Activated B cell treated with CpG ODN at 0.5 μM for 24 hours (primary cell): ENCODE results near the gene TXK. TPM values are rescaled to one million over a fixed set of nuclear protein-coding genes. Genes with fewer than 3 reads are reported as not detected.

ENCODE experiments used
- ATAC-seq: fragments of 200-7000 bp; cut with Tn5 transposase; one replicate; pipeline ENCODE4 v1.10.0; 2021; ENCODE audit warnings: low read depth, mild to moderate bottlenecking, moderate library complexity
- CTCF ChIA-PET: fragments of 350-600 bp; sonication (Branson Sonifier 250); formaldehyde crosslinking; loops from one replicate; lab custom pipeline; 2021; ENCODE audit warnings: antibody characterized with exemption; lab: Charles Lee
- POLR2A ChIA-PET: fragments of 350-600 bp; sonication (Branson Sonifier 250); formaldehyde crosslinking; loops from one replicate; lab custom pipeline; 2021; ENCODE audit warnings: antibody characterized with exemption; lab: Charles Lee
- DNase-seq: peaks from one replicate; pipeline ENCODE4 v3.0.0; 2022
- H3K27ac Mint-ChIP-seq: one replicate; pipeline ENCODE4 v1.8.0; 2020; ENCODE audit warnings: mixed read lengths
- H3K27me3 Mint-ChIP-seq: one replicate; pipeline ENCODE4 v1.8.0; 2021; ENCODE audit warnings: mixed read lengths
- H3K36me3 Mint-ChIP-seq: one replicate; pipeline ENCODE4 v1.8.0; 2021; ENCODE audit warnings: low read depth, mixed read lengths
- H3K4me1 Mint-ChIP-seq: one replicate; pipeline ENCODE4 v1.8.0; 2021; ENCODE audit warnings: mixed read lengths
- H3K4me3 Mint-ChIP-seq: one replicate; pipeline ENCODE4 v1.8.0; 2020; ENCODE audit warnings: mild to moderate bottlenecking, mixed read lengths
- H3K9me3 Mint-ChIP-seq: one replicate; pipeline ENCODE4 v1.8.0; 2020; ENCODE audit warnings: mixed read lengths
- intact Hi-C: fragments of 100-400 bp; cut with micrococcal nuclease; formaldehyde crosslinking; loops from one replicate; pipeline ENCODE4 v1.15.1; 2024
- total RNA-seq: library from RNA; stranded (reverse); gene quantifications from 2 replicates; pipeline ENCODE4 v1.2.3, GENCODE V29; 2022
- TF ChIP-seq, protein P1 (sequence below): fragments of 200-600 bp; IDR thresholded peaks from one replicate; pipeline ENCODE4 v1.8.0; 2022; ENCODE audit warnings: antibody characterized with exemption, mild to moderate bottlenecking

The TXK gene
- total RNA-seq, result 0.98 and 1.7 TPM in 2 replicates

DNA sequence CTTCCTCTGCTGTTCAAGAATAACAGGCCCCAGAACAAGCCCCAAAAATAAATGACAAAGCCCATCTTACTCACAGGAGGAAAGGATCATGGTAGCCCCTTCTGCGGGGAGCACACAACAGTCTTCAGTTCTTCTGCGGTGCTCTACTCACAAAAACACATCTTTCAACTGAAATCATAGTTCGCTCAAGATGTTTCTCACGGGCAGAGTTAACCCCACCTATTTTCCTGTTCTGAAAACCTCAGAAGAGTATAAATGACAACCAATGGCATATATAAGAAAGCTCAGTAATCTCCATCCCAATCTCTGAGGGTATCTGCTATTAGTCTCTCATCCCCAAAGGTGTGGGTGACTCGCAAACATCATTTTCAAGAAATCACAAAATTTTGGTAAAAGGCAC is at the start of gene TXK:
Gene TXK, minus strand, starts transcription at position 170 of the 400 bp plus-strand sequence. Its CDS starts 80 bp downstream, at position 90.
- no peaks in the 10 kb centered on the region for H3K9me3 Mint-ChIP-seq
- ATAC-seq, result no peak
- ChIA-PET CTCF (no interaction called here), POLR2A (no interaction called here)
- TF ChIP-seq, protein P1, sequence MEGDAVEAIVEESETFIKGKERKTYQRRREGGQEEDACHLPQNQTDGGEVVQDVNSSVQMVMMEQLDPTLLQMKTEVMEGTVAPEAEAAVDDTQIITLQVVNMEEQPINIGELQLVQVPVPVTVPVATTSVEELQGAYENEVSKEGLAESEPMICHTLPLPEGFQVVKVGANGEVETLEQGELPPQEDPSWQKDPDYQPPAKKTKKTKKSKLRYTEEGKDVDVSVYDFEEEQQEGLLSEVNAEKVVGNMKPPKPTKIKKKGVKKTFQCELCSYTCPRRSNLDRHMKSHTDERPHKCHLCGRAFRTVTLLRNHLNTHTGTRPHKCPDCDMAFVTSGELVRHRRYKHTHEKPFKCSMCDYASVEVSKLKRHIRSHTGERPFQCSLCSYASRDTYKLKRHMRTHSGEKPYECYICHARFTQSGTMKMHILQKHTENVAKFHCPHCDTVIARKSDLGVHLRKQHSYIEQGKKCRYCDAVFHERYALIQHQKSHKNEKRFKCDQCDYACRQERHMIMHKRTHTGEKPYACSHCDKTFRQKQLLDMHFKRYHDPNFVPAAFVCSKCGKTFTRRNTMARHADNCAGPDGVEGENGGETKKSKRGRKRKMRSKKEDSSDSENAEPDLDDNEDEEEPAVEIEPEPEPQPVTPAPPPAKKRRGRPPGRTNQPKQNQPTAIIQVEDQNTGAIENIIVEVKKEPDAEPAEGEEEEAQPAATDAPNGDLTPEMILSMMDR, result no peak
- intact Hi-C loops, result no loop called here
- H3K27me3 Mint-ChIP-seq, result no peaks in the 10 kb centered on the region
- peaks cover 16% of the 10 kb centered on the region for H3K4me1 Mint-ChIP-seq
- no peak within 1 kb of the TSS for H3K27ac Mint-ChIP-seq
- peaks cover 36% of the 10 kb centered on the region for H3K36me3 Mint-ChIP-seq
- H3K4me3 Mint-ChIP-seq, result no peak within 1 kb of the TSS
- DNase-seq, result no peak

DNA sequence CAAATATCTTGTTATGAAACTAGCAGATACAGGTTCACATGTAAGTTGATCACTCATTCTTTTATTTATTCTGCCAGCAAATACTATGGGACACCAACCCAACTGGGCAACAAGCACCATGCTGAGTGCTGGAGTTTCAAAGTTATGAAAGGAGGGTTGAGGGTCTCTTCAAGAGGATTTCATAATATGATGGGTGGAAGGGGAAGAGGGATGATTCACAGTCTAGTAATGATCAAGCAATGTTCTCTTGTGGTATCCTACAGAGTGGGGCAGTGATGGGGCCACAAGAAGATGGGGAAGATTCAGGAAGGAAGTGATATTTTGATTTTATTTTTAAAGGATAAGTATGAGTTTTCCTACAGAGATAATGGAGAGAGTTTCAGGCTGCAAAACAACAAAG is 46.2 kb upstream of the TXK start:
- Mint-ChIP-seq H3K36me3 (peaks cover 6% of the 10 kb centered on the region), H3K27me3 (no peaks in the 10 kb centered on the region), H3K9me3 (no peaks in the 10 kb centered on the region), H3K4me3 (no peak overlapping the region), H3K4me1 (peaks cover 10% of the 10 kb centered on the region), H3K27ac (no peak overlapping the region)
- POLR2A ChIA-PET, result no interaction called here
- ATAC-seq (no peak), DNase-seq (no peak)
- CTCF ChIA-PET, result no interaction called here
- intact Hi-C loops, result no loop called here
- TF ChIP-seq, protein P1, result no peak

DNA sequence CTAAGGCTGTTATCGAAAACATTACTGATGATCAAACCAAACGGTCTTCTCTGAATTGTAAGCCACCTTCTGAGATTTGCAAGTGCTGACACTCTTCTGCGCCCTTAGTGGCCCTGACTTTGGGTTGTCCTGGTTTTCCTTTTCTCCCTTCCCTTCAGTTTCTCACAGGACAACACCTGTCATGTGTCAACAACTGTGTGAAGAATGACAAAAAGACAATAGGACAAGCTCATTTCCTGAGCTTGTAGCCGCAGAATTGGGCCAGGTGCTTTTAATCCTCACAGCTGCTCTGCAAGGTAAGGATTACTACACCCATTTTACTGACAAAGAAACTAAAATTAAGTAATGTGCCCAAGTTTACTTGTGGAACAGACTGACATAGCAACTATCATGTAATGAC is 44.9 kb upstream of the TXK start:
- ChIA-PET CTCF (no interaction called here), POLR2A (no interaction called here)
- peaks cover 11% of the 10 kb centered on the region for H3K36me3 Mint-ChIP-seq
- intact Hi-C loops, result no loop called here
- ATAC-seq (no peak), DNase-seq (no peak)
- H3K27me3 Mint-ChIP-seq, result no peaks in the 10 kb centered on the region
- no peaks in the 10 kb centered on the region for H3K9me3 Mint-ChIP-seq
- no peak overlapping the region for H3K27ac Mint-ChIP-seq
- H3K4me3 Mint-ChIP-seq, result no peak overlapping the region
- H3K4me1 Mint-ChIP-seq, result peaks cover 10% of the 10 kb centered on the region
- TF ChIP-seq, protein P1, result no peak

DNA sequence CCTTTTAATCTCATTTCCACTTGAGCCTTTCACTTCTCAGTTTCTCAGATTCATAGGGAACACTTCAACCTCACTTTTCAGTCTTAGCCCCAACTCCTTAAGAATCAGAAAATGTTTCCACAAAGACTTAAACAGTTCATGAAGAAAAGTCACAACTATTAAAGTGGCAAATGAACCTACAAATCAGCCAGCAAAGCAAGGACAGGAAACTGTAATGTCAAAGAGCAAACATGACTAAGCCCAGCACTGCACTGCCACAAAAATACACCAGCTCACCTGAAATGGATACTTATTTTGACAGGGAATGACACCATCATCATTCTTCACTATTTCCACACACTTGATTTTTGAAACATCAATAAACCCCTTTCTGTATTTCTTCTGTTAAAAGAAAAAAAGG is 41.8 kb upstream of the TXK start:
- Mint-ChIP-seq H3K27me3 (no peaks in the 10 kb centered on the region), H3K27ac (no peak overlapping the region), H3K4me3 (no peak overlapping the region), H3K9me3 (no peaks in the 10 kb centered on the region), H3K36me3 (peaks cover 14% of the 10 kb centered on the region), H3K4me1 (peaks cover 17% of the 10 kb centered on the region)
- TF ChIP-seq, protein P1, result no peak
- ChIA-PET CTCF (no interaction called here), POLR2A (no interaction called here)
- DNase-seq (no peak), ATAC-seq (no peak)
- intact Hi-C loops, result no loop called here

DNA sequence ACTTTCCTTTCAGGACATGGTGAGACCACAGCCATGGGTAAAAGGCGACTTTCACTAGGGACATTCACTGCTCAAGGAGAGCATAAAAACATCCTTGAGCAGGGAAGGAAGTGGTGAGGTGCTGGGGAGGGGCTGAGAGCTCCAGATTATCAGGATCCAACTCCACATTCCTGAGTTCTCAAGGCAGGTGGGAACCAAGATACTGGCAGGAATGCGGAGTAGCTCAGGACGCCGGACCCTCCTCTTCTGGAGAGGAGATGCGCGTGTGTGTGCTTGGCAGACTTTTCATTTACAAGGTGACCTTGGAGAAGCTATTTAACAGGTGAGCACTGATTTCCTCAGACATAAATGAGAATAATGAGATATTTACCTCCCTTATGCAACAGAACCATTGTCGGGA is 41.3 kb upstream of the TXK start:
- Mint-ChIP-seq H3K4me1 (peaks cover 17% of the 10 kb centered on the region), H3K27ac (no peak overlapping the region), H3K9me3 (no peaks in the 10 kb centered on the region), H3K27me3 (no peaks in the 10 kb centered on the region), H3K4me3 (no peak overlapping the region), H3K36me3 (peaks cover 18% of the 10 kb centered on the region)
- TF ChIP-seq, protein P1, result no peak
- intact Hi-C loops, result no loop called here
- CTCF ChIA-PET, result no interaction called here
- POLR2A ChIA-PET, result no interaction called here
- ATAC-seq, result no peak
- DNase-seq, result no peak
